ENCODE measurements around the gene PKMYT1. TPM values are rescaled to one million over a fixed set of nuclear protein-coding genes. Genes with fewer than 3 reads are reported as not detected.
A peak's percentile ranks its signal among the peaks of the same experiment; 100 is the strongest.
"Not testable (repeated sequence)": the region's sequence is repeated elsewhere in the genome, so short reads cannot be mapped to it uniquely, and the experiment has no call there.

The PKMYT1 gene
- total and polyA plus RNA-seq, 2 donors, result 5.3 to 16.5 TPM

- 95% methylated on average over 11 of the region's 11 CpGs for WGBS
Measured at GRCh38 chr16:2928796-2929195, 51.5 kb downstream of the PKMYT1 start.

GRCh38 chr16:2928151-2928550 lies 52.1 kb downstream of the PKMYT1 start:
- WGBS, result 87% methylated on average over 4 of the region's 4 CpGs
- DNase-seq (ENCODE audit: low read depth in 6 of 9, low spot score in 9 of 9); H3K4me3 ChIP-seq (ENCODE audit: low read length in 2 of 2); H3K27ac ChIP-seq (ENCODE audit: low read depth in 1 of 2, low read length in 1 of 2); H3K27me3 ChIP-seq (ENCODE audit: control insufficient read depth in 2 of 2, insufficient read depth in 1 of 2, low read length in 1 of 2); H3K9me3 ChIP-seq (ENCODE audit: control insufficient read depth in 2 of 2, insufficient read depth in 1 of 2, low read length in 1 of 2): not testable (repeated sequence)
- Histone ChIP-seq H3K4me1 (ENCODE audit: control insufficient read depth in 2 of 2, insufficient read depth in 2 of 2, low read length in 2 of 2) (peaks cover 3 to 27% of the 10 kb centered on the region in 2 donors), H3K36me3 (ENCODE audit: control insufficient read depth in 2 of 2, insufficient read depth in 2 of 2, low read length in 1 of 2) (peaks cover 9 to 31% of the 10 kb centered on the region in 2 donors)

More at GRCh38 chr16:2928796-2929195, 51.5 kb downstream of the PKMYT1 start:
- no peak for DNase-seq (ENCODE audit: low read depth in 6 of 9, low spot score in 9 of 9)
- H3K36me3 ChIP-seq (ENCODE audit: control insufficient read depth in 2 of 2, insufficient read depth in 2 of 2, low read length in 1 of 2), result peaks cover 10 to 36% of the 10 kb centered on the region in 2 donors
- H3K27ac ChIP-seq (ENCODE audit: low read depth in 1 of 2, low read length in 1 of 2), result no peak overlapping the region
- no peaks in the 10 kb centered on the region for H3K9me3 ChIP-seq (ENCODE audit: control insufficient read depth in 2 of 2, insufficient read depth in 1 of 2, low read length in 1 of 2)
- H3K27me3 ChIP-seq (ENCODE audit: control insufficient read depth in 2 of 2, insufficient read depth in 1 of 2, low read length in 1 of 2), result peaks cover 0 to 2% of the 10 kb centered on the region in 2 donors
- no peak overlapping the region for H3K4me3 ChIP-seq (ENCODE audit: low read length in 2 of 2)
- H3K4me1 ChIP-seq (ENCODE audit: control insufficient read depth in 2 of 2, insufficient read depth in 2 of 2, low read length in 2 of 2), result peaks cover 3 to 27% of the 10 kb centered on the region in 2 donors

- peak; percentile 53 to 93 (median 83) for DNase-seq (ENCODE audit: low read depth in 6 of 9, low spot score in 9 of 9)
- Histone ChIP-seq H3K27me3 (ENCODE audit: control insufficient read depth in 2 of 2, insufficient read depth in 1 of 2, low read length in 1 of 2) (peaks cover 0 to 2% of the 10 kb centered on the region in 2 donors), H3K4me1 (ENCODE audit: control insufficient read depth in 2 of 2, insufficient read depth in 2 of 2, low read length in 2 of 2) (peaks cover 3 to 27% of the 10 kb centered on the region in 2 donors), H3K27ac (ENCODE audit: low read depth in 1 of 2, low read length in 1 of 2) (no peak overlapping the region), H3K9me3 (ENCODE audit: control insufficient read depth in 2 of 2, insufficient read depth in 1 of 2, low read length in 1 of 2) (no peaks in the 10 kb centered on the region), H3K4me3 (ENCODE audit: low read length in 2 of 2) (no peak overlapping the region), H3K36me3 (ENCODE audit: control insufficient read depth in 2 of 2, insufficient read depth in 2 of 2, low read length in 1 of 2) (peaks cover 16 to 33% of the 10 kb centered on the region in 2 donors)
- WGBS, result 11% methylated on average over 19 of the region's 19 CpGs
Measured at GRCh38 chr16:2927010-2927646, 53.1 kb downstream of the PKMYT1 start.

- DNase-seq (ENCODE audit: low read depth in 6 of 9, low spot score in 9 of 9), result no peak
- H3K36me3 ChIP-seq (ENCODE audit: control insufficient read depth in 2 of 2, insufficient read depth in 2 of 2, low read length in 1 of 2), result peaks cover 16 to 34% of the 10 kb centered on the region in 2 donors
- peaks cover 0 to 2% of the 10 kb centered on the region in 2 donors for H3K27me3 ChIP-seq (ENCODE audit: control insufficient read depth in 2 of 2, insufficient read depth in 1 of 2, low read length in 1 of 2)
- H3K4me3 ChIP-seq (ENCODE audit: low read length in 2 of 2), result no peak overlapping the region
- H3K27ac ChIP-seq (ENCODE audit: low read depth in 1 of 2, low read length in 1 of 2), result no peak overlapping the region
- 84% methylated on average over 5 of the region's 5 CpGs for WGBS
- H3K4me1 ChIP-seq (ENCODE audit: control insufficient read depth in 2 of 2, insufficient read depth in 2 of 2, low read length in 2 of 2), result peaks cover 3 to 27% of the 10 kb centered on the region in 2 donors
- H3K9me3 ChIP-seq (ENCODE audit: control insufficient read depth in 2 of 2, insufficient read depth in 1 of 2, low read length in 1 of 2), result no peaks in the 10 kb centered on the region
Measured at GRCh38 chr16:2926650-2926999, 53.6 kb downstream of the PKMYT1 start.

GRCh38 chr16:2925951-2926649 lies 54.1 kb downstream of the PKMYT1 start:
- H3K4me3 ChIP-seq (ENCODE audit: low read length in 2 of 2), result no peak overlapping the region
- DNase-seq (ENCODE audit: low read depth in 6 of 9, low spot score in 9 of 9), result no peak
- H3K36me3 ChIP-seq (ENCODE audit: control insufficient read depth in 2 of 2, insufficient read depth in 2 of 2, low read length in 1 of 2), result peaks cover 12 to 37% of the 10 kb centered on the region in 2 donors
- no peaks in the 10 kb centered on the region for H3K9me3 ChIP-seq (ENCODE audit: control insufficient read depth in 2 of 2, insufficient read depth in 1 of 2, low read length in 1 of 2)
- 87% methylated on average over 9 of the region's 9 CpGs for WGBS
- H3K27ac ChIP-seq (ENCODE audit: low read depth in 1 of 2, low read length in 1 of 2), result peak overlapping the region in 1 of 2 donors; percentile 17
- peaks cover 3 to 27% of the 10 kb centered on the region in 2 donors for H3K4me1 ChIP-seq (ENCODE audit: control insufficient read depth in 2 of 2, insufficient read depth in 2 of 2, low read length in 2 of 2)
- peaks cover 0 to 2% of the 10 kb centered on the region in 2 donors for H3K27me3 ChIP-seq (ENCODE audit: control insufficient read depth in 2 of 2, insufficient read depth in 1 of 2, low read length in 1 of 2)

GRCh38 chr16:2924901-2925755 lies 55.1 kb downstream of the PKMYT1 start:
- no peak overlapping the region for H3K4me3 ChIP-seq (ENCODE audit: low read length in 2 of 2)
- peaks cover 3 to 27% of the 10 kb centered on the region in 2 donors for H3K4me1 ChIP-seq (ENCODE audit: control insufficient read depth in 2 of 2, insufficient read depth in 2 of 2, low read length in 2 of 2)
- no peaks in the 10 kb centered on the region for H3K9me3 ChIP-seq (ENCODE audit: control insufficient read depth in 2 of 2, insufficient read depth in 1 of 2, low read length in 1 of 2)
- H3K27me3 ChIP-seq (ENCODE audit: control insufficient read depth in 2 of 2, insufficient read depth in 1 of 2, low read length in 1 of 2), result peaks cover 0 to 2% of the 10 kb centered on the region in 2 donors
- H3K27ac ChIP-seq (ENCODE audit: low read depth in 1 of 2, low read length in 1 of 2), result peak overlapping the region in 1 of 2 donors; percentile 51
- 87% methylated on average over 42 of the region's 42 CpGs for WGBS
- no peak for DNase-seq (ENCODE audit: low read depth in 6 of 9, low spot score in 9 of 9)
- peaks cover 12 to 30% of the 10 kb centered on the region in 2 donors for H3K36me3 ChIP-seq (ENCODE audit: control insufficient read depth in 2 of 2, insufficient read depth in 2 of 2, low read length in 1 of 2)

- peaks cover 0 to 2% of the 10 kb centered on the region in 2 donors for H3K27me3 ChIP-seq (ENCODE audit: control insufficient read depth in 2 of 2, insufficient read depth in 1 of 2, low read length in 1 of 2)
- peaks cover 9 to 19% of the 10 kb centered on the region in 2 donors for H3K36me3 ChIP-seq (ENCODE audit: control insufficient read depth in 2 of 2, insufficient read depth in 2 of 2, low read length in 1 of 2)
- no peak overlapping the region for H3K27ac ChIP-seq (ENCODE audit: low read depth in 1 of 2, low read length in 1 of 2)
- WGBS, result 99% methylated on average over 14 of the region's 14 CpGs
- H3K4me1 ChIP-seq (ENCODE audit: control insufficient read depth in 2 of 2, insufficient read depth in 2 of 2, low read length in 2 of 2), result peaks cover 3 to 30% of the 10 kb centered on the region in 2 donors
- no peak overlapping the region for H3K4me3 ChIP-seq (ENCODE audit: low read length in 2 of 2)
- DNase-seq (ENCODE audit: low read depth in 6 of 9, low spot score in 9 of 9), result no peak
- H3K9me3 ChIP-seq (ENCODE audit: control insufficient read depth in 2 of 2, insufficient read depth in 1 of 2, low read length in 1 of 2), result no peaks in the 10 kb centered on the region
Measured at GRCh38 chr16:2923481-2923880, 56.8 kb downstream of the PKMYT1 start.
